Measurements from ENCODE around the gene CATSPER2.
"Not testable (repeated sequence)": the region's sequence is repeated elsewhere in the genome, so short reads cannot be mapped to it uniquely, and the experiment has no call there.

Gene CATSPER2

GRCh38 chr15:43593328-43594190 lies 55.1 kb downstream of the CATSPER2 start, which contains the start of gene CKMT1B:
Gene CKMT1B, plus strand, starts transcription at chr15:43594027. Its CDS starts 192 bp downstream, at chr15:43594219.
- not testable (repeated sequence) for H3K4me3 ChIP-seq (ENCODE audit: low read length)

- not testable (repeated sequence) for H3K4me3 ChIP-seq (ENCODE audit: low read length)
Observed at GRCh38 chr15:43592841-43593240, 55.8 kb downstream of the CATSPER2 start.

- H3K4me3 ChIP-seq (ENCODE audit: low read length) = not testable (repeated sequence)
Observed at GRCh38 chr15:43589778-43590466, 58.7 kb downstream of the CATSPER2 start, which contains the start of gene PPIP5K1. Gene PPIP5K1, minus strand, starts transcription at chr15:43590208. Its CDS starts 5,704 bp downstream, at chr15:43584504.
